ENCODE data around the gene CTIF.

Gene CTIF

DNA sequence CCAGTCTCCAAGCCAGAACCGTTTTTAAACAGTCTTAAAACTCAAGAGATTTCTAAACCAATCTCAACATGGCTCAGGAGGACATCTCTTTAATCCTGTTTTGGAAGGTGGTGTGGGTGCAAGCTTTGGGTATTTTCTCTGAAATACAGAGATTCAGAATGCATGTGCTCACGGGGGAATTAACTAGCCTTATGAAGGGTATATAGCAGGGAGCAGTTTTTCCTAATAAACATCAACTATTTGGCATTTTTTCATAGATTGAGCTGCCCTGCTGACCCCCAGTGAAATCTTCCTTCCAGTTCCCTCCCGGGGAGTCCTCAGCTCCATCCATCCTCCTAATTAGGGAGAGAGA, 289.3 kb downstream of the CTIF start:
- DNase-seq = no peak

DNA sequence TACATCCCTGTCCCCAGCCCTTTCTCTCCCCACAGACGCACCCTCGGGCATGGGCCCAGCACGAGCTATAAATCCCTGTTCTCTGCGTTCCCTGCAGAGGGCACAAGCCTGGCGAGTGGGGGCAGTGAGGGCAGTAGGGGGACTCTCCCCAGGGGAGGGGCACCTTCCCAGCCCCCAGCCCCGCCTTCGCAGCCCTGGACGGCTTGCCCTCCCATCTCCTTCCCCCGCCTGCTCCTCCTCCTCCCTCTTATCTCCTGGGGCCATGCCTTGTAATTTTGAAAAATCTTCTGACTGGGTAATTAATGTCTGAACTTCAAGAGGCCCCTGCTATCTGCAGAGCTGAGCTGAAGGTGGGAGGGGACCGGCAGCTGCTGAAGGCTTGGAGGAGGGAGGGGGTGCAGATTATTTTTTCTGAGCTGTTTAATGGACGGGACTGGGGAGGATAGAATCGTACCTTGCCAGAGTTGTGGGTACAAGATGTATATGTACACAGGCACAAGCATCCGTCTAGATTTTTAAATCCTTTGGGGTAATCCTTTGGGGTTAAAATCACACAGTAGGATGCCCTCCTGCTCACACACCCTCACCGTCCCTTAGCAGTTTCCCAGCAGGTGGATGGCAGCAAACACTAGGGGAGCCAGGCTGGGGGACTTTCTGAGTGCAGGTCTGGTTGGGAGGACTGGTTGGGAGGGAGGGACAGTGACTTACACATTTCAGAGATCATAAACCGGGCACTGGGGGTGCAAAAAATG, 290.0 kb downstream of the CTIF start:
- DNase-seq = no peak

DNA sequence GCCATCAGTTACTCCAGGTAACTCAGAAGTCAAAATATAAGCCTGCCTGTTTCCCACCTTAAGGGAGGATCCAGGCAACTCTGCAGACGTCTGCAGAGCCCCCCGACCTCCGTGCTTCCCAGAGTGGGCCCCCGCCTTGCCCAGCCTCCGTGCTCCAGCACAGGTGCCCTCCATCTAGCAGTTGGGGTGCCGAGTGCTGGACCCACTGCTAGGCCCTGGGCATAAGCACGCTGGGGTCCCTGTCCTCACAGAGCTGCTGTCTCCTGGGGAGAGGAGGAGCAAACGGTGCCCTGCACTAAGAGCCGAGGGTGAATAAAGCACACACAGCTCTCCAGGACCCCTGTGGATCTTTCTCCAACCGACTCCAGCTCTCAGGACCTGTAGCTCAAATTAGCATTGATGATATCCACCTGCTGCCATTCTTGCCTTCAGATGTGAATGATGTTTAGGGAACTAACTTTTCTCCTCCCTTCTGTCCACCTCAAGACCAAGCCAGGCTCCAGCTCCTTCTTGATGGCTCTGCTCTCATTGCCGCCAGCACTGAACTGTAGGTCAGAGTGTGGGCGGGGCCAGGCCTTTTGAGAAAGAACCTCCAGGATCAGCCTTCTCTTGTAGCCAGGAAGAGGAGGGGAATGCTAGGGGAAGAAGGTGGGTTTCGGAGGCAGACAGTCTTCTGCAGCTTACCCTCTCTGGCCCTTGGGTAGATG, 290.8 kb downstream of the CTIF start:
- DNase-seq = no peak

DNA sequence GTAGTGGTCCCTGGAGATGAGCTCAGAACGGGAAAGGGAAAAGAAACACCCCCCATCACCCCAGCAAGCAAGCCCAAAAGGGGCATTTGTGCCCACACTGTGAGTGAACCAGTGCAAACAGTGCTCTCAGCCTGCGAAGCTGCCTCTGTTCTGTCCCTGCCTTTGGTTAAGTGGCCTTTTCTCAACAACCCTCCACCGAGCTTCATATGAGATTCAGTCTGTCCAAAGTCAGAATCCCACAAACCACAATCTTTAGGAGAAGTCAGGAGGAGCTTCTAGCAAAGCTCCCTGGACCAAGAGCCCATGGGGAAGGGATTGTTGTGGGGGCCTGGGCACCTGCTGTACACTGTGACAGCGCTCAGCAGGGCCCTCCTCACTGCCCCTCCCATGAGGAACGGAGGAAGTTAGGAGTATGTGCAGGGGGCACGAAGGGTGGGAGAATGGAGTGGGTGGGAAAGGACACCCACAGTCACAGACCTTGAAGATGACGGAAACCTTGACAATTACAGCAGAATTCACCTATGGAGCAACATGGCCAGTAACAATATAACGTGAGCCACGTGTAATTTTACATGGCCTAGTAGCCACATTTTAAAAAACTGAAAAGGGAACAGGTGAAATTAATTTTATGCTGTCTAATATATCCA, 292.4 kb downstream of the CTIF start:
- no peak for DNase-seq

DNA sequence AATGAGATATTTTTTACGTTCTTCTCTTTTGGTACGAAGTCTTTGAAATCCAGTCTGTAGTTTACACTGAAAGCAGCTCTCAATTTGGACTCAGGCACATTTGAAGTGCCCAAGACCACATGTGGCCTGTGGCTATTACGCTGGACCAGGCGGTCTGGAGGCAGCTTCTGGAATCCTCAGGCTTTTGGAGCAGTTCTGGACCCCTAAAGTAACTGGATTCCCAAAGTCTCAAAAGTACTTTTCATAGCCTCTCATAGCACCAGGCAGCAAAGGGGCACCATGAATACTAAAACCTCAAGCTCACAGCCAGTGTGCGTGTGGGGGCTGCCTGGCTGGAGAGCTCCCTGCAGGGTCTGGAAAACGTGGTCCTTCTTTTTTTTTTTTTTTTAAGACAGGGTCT, 293.0 kb downstream of the CTIF start:
- no peak for DNase-seq

DNA sequence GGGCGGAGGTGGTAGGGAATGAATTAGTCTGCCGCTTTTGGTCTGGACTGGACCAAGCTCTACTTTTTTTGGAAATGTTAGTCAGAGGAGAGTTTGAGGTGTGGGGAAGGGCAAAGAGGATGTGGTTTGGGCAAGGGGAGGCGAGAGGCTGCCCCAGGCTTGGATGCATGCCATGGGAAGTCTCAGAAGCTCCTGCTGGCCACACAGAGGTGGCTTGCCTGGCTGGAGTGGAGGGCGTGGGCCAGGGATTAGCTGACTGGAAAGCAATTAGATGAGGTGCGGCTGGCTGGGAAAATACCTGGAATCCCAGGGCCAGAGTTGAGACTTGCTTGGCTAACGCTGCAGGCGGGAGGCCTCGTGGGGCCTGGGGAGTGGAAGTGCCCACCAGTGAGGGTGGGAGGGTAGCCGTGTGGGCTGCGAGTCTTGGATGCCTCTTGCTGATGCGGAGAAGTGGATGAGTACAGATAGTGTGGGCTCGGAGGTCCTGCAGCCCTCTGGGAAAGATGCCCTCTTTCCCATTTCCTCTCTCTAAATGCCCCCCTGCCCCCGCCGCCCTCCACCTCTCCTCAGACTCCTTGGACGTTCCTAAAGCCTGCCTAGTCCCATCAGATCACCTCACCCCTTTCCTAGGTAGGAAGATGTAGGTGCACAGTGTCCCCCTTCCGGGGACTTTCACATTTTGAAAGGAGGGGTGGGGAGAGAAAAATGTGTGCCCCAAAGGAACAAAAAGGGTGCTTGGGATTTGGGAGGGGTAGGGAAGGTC, 294.3 kb downstream of the CTIF start:
- peak; percentile 59 to 80 for DNase-seq

DNA sequence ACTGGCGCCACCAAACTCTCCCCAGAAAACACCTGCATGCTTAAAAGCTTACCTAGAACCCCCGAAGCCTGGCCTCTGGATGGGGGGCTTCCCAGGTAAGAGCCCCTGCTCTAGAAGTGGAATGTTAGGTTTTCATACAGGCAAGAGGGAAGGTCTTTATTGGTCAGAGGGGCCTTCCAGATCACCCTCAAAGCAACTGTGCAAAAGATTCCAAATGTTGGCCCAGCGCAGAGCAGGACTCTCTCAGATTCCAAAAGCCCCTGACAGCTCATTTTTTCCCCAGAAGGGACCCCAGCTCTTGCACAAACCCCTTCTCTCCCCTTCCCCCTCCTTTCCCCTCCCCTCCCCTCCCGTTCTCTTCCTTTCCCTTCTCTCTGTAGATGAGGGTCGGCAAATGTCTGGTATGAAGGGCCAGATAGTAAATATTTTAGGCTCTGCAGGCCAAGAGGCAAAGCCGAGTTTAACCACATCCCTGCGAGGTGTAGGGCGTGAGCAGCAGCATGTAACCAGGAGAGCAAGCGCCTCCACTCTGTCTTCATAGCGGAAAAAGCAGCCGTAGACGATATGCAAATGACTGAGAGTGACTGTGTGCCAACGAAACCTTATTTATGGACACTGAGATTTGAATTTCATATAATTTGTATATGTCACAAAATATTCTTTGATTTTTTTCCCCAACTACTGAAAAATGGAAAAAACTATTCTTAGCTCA, 295.0 kb downstream of the CTIF start:
- DNase-seq = no peak

DNA sequence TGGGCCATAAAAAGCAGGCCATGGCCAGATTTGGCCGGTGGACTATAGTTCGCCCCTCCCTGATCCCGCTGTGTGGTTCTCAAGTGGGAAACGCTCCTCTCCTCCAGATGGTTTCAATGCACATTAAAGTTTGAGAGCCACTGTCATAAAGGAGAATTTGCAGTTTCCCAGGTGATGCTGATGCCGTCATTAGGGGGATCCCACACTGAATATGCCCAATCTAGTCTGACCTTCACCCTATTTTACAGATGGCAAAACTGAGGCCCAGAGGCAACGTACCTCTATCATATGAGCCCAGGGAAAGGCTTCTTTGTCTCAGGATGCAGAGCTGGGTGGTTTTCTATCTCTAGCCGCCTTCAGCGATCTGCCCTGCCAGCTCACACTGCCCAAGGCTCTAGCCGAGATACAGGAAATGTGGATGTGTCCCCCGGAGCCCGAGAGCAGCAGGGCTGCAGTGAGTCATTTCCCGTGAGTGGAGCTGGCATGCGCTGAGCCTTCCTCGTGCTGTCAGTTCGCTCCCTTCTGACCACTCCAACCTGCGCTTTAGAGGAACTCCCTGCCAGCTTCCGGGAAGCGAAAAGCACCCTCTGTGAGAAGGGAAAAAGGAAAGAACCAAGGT, 295.7 kb downstream of the CTIF start:
- DNase-seq = peak; percentile 84 to 92

DNA sequence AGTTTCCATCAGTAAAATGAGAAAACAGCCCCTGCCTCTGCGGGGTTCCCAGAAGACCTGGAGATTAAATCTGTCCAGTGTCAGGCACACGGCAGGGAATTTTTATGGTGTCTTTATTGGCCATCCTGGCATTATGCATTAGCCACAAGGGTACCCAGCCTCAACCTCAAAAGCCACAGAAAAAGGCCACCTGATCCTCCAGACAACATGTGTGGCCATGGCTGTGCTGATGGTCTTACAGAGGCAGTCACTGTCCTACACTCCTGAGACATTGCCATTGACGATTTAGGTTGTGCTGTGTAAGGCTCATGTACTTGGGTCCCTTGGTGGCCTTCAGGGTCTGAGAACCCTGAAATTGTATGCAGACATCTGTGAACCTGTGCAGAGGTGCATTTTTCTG, 296.3 kb downstream of the CTIF start:
- no peak for DNase-seq

DNA sequence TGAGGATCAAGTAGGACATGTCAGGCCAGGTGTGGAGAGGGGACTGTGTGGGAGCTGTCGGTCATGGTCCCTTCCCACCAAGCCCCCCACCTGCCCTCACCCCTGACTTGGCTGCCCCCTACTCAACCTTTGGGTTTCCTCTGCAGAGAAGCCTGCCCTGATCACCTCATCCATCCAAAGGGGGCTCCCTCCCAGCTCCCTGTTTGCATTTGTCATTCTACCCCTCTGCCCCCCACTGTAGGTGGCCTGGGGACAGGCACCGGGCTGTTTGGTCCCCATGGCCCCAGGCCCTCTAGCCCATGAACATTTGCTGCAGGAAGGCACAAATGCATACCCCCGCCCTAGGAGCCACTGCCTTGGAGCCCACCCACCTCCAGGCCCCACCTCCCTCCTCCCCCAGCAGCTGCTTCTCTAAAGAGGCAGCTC, 296.9 kb downstream of the CTIF start:
- DNase-seq = no peak

DNA sequence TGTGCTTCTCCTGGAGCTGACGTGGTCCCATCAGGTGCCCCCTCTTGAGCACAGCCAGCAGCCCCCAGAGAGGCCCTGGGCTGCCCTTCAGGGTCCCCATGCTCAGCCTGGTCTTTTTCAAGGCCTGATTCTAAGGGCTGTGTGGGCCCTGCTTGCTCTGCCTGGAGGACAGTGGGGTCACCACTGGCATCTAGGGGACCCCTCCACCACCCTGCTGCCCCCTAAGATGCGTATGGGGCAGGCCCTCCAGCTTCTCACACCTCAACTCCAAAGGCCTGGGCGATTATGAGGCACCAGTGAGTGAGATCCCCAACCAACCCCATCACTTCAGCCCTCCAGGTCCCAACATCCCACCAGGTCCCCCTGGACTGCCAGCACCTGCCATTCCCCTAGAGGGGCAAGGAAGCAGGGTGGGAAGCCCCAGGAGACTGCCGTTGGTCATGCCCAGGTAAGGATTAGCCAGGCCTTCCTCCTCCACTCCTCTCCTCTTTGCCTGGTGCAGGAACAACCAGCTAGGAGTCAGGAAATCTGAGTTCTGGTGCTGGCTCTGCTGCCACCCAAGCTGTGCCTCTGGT, 297.5 kb downstream of the CTIF start:
- no peak for DNase-seq

DNA sequence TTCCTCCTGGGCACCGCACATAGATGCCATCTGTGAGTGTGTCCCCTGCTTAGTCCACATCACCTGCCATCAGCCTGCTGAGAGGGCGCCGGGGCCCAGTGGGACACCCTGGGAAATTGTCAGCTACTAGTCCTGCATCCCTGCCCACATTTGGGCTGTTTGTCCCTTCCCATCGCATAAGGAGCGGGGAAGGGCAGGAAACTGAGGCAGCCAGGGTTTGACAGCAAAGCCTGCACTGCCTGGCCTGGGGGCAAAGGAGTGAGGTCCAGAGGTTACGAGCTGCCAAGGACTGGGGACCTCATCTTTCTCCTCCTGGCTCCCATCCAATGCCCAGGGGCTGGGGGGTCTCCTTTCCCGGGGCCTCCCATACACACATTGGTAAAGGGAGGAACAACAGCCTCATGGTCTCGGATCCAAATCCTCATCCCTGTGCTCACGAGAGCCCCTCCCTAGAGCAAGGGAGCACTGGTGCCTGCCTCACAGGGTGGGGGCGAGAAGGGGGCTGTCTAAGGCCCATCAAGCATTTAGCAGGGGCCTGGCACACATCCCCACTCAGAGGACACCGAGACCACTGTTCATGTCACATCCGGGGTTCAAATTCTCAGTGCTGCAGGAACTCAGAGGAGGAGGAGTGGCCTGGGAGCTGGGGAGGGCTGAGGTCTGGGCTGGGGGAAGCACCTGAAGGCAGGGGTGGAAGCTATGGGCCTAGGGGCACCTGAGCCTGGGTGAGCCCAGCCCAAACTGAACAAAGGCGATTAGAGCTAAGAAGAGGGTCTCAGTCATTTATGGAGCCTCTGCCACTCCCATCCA, 298.2 kb downstream of the CTIF start:
- no peak for DNase-seq

DNA sequence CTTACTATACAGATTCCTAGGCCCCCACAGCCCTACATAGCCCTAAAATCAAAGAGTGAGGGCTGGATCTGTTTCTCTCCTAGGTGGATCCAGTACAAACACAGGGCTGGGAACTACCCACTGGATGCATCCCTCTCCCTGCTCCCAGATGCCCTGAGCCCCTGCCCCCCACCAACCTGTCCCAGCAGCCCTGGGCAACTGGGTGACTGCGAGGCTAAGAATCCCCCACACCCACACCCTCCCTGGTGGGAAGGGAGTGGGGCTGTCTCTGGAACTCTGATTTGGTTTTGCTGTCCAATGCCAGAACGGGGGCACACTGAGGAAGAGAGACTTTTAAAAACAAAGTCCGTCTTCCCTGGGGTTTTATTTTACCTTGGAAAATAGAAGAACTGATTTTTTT, 298.8 kb downstream of the CTIF start:
- DNase-seq = no peak

DNA sequence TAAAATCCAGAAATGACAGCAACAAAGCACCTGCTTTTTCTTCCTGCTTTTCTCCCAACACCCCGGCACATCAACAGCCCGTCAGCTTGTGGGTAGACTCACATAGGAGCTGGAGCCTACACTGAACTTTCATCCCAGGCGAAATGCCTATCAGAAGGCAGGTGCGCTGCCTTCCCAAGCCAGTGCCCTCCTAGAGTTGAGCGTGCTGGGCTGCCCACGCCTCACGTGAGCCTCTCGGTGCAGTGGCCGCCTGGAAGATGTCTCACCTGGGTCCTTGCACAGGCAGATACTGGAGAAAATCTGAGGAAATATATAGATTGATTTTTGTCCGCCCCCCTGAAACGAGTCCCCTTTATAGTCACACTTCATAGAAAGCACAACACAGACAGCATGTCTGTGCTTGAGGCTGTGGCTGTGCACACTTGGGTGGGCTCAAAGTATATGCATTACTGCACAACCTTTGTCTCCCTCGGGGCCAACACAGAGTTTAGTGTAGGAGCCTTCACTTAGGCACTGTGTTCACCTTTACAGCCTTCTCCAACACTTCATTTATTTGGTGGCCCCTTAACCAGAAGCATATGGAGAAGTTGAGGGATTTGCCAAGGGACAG, 299.4 kb downstream of the CTIF start:
- DNase-seq = no peak

DNA sequence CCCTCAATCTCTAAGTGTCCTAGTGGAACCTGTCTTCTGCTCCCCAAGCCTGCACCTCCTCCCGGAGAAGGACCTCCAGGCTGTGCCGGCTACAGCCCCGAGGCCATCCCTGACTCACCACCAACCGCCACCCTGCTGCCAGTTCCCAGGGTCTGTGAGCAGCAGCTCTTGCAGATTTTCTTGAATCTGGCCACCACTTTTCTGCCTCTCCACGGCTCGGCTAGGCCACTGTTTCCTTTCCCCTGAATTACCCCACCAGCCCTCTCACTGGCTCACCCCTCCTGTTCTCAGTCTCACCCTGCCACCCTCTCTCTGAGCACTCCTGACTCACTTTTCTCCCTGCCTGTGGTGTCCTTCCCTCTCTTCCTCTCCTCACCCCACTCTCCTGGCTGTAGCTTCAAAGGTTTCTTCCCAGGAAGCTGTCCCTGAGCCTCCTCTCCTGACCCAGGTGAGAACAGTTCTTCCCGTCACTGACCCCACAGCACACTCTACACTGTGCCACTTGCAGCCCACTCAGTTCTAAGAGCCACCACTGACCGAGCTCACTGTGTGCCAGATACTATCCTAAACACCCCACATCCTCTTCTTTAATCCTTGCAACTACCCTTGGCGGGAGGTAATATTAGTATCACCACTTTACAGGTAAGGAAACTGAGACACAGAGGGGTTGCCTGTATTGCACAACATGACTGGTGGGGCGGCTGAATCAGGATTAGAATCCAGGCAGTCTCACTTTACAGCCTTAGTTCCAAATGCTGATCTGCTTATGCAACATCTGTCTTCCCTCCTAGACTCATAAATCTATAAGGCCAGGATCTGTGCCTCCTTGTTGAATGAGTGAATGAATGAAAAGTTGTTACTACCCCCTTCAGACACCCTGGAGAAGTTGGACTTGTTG, 300.3 kb downstream of the CTIF start:
- DNase-seq = no peak

DNA sequence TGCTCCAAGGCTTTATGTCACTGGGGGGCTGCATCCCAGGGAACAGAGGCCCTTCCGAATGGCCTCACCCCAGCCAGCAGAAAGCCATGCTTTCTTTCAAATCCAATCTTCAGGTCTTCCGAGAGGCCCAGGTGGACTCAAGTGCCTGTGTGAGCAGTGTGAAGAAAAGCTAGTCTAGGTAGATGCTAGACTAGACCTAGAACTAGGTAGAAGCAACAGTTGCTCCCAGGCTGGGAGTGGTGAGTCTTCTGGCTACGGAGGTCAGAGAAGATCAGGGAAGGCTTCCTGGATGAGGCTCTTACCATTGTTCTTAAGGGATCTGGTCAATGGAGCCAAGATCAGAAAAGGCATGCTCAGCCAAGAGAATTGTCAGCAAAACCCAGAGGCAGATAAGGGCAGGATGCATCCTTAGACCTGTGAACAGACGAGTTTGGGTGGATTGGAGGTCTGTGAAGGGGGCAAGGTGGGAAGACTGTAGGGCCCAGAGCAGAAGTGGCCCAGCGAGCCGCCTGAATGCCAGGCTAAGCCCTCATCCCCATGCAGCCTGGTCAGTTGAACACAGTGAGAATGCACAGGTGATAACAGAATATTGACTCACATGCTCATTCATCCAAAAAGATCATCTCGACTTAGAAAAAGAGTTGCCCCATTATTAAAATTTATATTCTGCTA, 301.1 kb downstream of the CTIF start:
- DNase-seq = no peak

DNA sequence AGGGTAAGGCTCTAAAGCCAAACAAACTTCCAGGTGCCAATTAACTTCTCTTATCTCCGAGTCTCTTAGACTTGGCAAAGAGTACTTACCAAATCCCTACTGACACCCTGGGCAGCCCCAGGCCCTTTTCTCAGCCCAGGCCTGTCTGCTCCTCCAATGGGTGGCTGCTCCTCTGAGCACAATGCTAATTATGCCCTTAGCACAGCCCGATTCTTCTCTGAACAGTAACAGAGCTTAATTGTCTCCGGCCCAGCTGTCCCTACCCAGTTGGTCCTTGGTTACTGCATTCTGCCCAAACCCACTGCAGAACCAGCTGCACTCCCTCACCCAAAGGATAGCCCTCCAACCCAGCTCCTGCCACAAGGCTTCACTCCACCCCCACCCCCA, 301.7 kb downstream of the CTIF start:
- DNase-seq = no peak

DNA sequence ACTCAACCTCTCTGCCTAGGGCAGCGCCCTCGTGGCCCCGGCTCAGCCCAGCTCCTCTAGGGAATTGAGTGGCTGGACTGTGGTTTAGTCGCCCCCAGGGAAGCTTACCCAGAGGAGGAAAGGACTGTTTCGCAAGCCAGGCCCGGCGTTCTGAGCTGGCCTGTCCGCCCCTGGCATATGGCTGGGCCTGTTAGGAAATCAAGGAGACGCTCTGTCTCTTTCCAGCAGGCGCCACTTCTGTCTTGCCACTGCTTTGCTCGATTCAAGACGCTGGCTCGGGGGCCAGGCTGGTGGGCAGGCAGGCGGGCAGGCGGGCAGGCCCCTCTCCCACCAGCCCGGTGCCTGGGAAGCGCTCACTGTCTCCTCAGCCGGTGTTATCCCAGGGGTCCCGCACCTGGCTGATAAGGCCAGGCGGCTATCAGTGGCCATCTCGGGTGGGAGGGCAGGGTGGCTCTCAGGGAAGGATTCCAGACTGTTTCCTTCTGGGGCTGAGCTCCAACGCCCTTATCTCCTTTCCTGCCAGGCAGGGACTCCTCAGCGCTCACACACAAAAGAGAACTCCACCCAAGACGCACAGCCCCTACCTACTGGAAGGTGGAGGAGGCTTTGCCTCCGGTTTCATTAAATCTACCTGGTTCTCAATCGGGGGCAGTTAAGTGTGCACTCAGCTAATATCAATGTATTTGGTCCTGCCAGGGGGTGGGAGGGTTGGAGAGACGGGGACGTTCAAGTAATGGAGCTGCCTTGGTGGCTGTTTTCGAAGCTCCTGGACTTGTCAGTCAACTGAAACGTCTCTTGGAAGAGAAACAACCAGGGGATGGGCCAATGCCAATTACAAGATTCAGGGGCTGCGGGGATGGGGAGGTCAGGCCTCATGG, 302.8 kb downstream of the CTIF start:
- no peak for DNase-seq

All from SW 1271 (cell line).